ENCODE data around the gene RHBG.
A peak's percentile ranks its signal among the peaks of the same experiment; 100 is the strongest.
"Not testable (repeated sequence)": the region's sequence is repeated elsewhere in the genome, so short reads cannot be mapped to it uniquely, and the experiment has no call there.

RHBG gene, protein sequence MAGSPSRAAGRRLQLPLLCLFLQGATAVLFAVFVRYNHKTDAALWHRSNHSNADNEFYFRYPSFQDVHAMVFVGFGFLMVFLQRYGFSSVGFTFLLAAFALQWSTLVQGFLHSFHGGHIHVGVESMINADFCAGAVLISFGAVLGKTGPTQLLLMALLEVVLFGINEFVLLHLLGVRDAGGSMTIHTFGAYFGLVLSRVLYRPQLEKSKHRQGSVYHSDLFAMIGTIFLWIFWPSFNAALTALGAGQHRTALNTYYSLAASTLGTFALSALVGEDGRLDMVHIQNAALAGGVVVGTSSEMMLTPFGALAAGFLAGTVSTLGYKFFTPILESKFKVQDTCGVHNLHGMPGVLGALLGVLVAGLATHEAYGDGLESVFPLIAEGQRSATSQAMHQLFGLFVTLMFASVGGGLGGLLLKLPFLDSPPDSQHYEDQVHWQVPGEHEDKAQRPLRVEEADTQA

GRCh38 chr1:156368889-156369684, at the start of gene RHBG:
Gene RHBG (plus strand): TSS chr1:156369211. CDS start chr1:156369250, 39 bp downstream.
- DNase-seq (ENCODE audit: low spot score), result no peak
- in situ Hi-C loops (cut with MboI; ENCODE audit: low sequenced_read_pairs, unreplicated experiment), result no loop called here
- TF ChIP-seq, protein P1, sequence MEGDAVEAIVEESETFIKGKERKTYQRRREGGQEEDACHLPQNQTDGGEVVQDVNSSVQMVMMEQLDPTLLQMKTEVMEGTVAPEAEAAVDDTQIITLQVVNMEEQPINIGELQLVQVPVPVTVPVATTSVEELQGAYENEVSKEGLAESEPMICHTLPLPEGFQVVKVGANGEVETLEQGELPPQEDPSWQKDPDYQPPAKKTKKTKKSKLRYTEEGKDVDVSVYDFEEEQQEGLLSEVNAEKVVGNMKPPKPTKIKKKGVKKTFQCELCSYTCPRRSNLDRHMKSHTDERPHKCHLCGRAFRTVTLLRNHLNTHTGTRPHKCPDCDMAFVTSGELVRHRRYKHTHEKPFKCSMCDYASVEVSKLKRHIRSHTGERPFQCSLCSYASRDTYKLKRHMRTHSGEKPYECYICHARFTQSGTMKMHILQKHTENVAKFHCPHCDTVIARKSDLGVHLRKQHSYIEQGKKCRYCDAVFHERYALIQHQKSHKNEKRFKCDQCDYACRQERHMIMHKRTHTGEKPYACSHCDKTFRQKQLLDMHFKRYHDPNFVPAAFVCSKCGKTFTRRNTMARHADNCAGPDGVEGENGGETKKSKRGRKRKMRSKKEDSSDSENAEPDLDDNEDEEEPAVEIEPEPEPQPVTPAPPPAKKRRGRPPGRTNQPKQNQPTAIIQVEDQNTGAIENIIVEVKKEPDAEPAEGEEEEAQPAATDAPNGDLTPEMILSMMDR (IDR thresholded peaks at IDR 0.05; ENCODE audit: borderline replicate concordance, control extremely low read depth, extremely low read depth, insufficient read depth, missing control alignments), result no peak

GRCh38 chr1:156319664-156320063, 49.3 kb upstream of the RHBG start:
- TF ChIP-seq, protein P1 (IDR thresholded peaks at IDR 0.05; ENCODE audit: borderline replicate concordance, control extremely low read depth, extremely low read depth, insufficient read depth, missing control alignments), result peak; percentile 39
- no peak for DNase-seq (ENCODE audit: low spot score)
- in situ Hi-C loops (cut with MboI; ENCODE audit: low sequenced_read_pairs, unreplicated experiment), result no loop called here

DNA sequence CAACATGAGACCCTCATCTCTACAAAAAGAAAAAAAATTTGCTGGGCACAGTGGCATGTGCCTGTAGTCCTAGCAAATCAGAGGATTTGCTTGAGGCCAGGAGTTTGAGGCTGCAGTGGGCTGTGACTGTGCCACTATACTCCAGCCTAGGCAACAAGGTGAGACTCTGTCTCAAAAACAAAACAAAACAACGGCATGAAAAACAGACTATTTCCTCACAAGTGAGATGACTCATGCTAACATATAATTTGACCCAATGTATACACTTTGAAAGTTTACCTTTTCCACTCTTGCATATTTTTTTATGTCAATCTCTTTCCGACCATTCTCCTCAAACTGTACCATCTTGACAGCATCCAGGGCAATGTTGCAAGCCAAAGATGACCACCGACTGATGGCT, 48.5 kb upstream of the RHBG start:
- TF ChIP-seq, protein P1 (IDR thresholded peaks at IDR 0.05; ENCODE audit: borderline replicate concordance, control extremely low read depth, extremely low read depth, insufficient read depth, missing control alignments), result no peak
- in situ Hi-C loops (cut with MboI; ENCODE audit: low sequenced_read_pairs, unreplicated experiment), result no loop called here
- no peak for DNase-seq (ENCODE audit: low spot score)

DNA sequence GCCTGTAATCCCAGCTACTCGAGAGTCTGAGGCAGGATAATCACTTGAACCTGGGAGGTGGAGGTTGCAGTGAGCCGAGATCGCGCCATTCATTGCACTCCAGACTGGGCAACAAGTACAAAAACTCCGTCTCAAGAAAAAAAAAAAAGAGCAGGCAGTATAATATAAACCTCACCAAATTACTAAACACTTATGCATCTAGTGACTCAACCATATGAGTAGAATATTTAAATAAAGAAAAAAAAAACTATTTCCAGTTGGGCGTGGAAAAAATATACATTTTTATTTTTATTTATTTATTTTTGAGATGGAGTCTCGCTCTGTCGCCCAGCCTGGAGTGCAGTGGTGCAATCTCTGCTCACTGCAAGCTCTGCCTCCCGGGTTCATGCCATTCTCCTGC, 45.8 kb upstream of the RHBG start:
- in situ Hi-C loops (cut with MboI; ENCODE audit: low sequenced_read_pairs, unreplicated experiment); DNase-seq (ENCODE audit: low spot score): not testable (repeated sequence)

DNA sequence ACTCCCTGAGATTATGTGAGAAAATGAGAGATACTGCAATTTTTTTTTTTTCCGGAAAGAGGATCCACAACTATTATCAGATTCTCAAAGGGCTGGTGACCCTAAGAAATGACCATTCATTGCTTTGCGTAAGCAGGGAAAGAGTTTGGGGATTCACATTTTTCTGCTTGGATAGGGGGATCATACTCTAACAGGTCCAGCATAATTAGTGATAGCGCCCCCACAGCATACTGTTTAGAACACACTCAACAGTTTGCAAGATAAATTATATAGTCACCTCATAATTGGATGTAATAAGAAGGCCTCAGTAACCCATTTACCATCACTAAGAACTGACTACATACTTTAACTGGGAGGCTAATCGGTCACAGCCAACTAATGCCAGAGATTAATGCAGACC, 32.8 kb upstream of the RHBG start:
- no peak for DNase-seq (ENCODE audit: low spot score)
- TF ChIP-seq, protein P1 (IDR thresholded peaks at IDR 0.05; ENCODE audit: borderline replicate concordance, control extremely low read depth, extremely low read depth, insufficient read depth, missing control alignments), result no peak
- in situ Hi-C loops (cut with MboI; ENCODE audit: low sequenced_read_pairs, unreplicated experiment), result no loop called here

GRCh38 chr1:156337052-156337887, 31.7 kb upstream of the RHBG start:
- no peak for DNase-seq (ENCODE audit: low spot score)
- in situ Hi-C loops (cut with MboI; ENCODE audit: low sequenced_read_pairs, unreplicated experiment), result no loop called here

More at GRCh38 chr1:156337052-156337887, 31.7 kb upstream of the RHBG start:
- TF ChIP-seq, protein P1 (IDR thresholded peaks at IDR 0.05; ENCODE audit: borderline replicate concordance, control extremely low read depth, extremely low read depth, insufficient read depth, missing control alignments), result no peak

All from GM13976 (cell line).